NCI-H1048 (cell line): ENCODE measurements around the gene HSPB9.
"Not testable (repeated sequence)": the region's sequence is repeated elsewhere in the genome, so short reads cannot be mapped to it uniquely, and the experiment has no call there.

Source experiments
- DNase-seq: peaks from one replicate; lab custom pipeline; 2025; lab: John Stamatoyannopoulos, UW

Gene HSPB9

DNA sequence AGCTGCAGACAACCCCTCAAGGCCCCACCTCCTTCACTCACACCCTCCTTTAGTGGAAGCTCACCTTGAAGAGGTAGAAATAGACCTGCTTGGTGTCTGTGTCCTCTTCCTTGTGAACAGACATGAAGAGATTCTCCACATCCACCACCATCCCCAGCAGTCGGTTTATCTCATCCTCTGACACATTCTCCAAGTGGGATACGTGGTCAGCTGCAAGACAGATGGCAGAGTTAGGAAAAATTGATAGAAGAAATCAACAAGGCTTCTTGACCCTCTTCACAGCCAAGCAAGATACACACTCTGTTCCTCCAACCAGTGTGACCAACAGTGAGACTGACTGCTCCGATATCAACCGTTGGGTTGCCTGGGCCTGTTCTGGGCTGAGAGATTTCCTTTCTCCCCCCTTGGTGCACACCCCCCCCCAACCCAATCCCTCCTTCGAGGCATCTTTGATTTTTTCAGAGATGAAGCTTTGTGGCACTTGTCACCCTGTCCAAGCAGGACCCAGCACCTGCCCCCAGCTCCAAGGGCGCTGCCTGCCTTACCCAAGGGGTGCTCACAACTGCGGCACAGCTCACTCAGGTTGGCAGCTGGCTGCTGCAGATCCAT lies 2.3 kb upstream of the HSPB9 start:
- DNase-seq: no peak

DNA sequence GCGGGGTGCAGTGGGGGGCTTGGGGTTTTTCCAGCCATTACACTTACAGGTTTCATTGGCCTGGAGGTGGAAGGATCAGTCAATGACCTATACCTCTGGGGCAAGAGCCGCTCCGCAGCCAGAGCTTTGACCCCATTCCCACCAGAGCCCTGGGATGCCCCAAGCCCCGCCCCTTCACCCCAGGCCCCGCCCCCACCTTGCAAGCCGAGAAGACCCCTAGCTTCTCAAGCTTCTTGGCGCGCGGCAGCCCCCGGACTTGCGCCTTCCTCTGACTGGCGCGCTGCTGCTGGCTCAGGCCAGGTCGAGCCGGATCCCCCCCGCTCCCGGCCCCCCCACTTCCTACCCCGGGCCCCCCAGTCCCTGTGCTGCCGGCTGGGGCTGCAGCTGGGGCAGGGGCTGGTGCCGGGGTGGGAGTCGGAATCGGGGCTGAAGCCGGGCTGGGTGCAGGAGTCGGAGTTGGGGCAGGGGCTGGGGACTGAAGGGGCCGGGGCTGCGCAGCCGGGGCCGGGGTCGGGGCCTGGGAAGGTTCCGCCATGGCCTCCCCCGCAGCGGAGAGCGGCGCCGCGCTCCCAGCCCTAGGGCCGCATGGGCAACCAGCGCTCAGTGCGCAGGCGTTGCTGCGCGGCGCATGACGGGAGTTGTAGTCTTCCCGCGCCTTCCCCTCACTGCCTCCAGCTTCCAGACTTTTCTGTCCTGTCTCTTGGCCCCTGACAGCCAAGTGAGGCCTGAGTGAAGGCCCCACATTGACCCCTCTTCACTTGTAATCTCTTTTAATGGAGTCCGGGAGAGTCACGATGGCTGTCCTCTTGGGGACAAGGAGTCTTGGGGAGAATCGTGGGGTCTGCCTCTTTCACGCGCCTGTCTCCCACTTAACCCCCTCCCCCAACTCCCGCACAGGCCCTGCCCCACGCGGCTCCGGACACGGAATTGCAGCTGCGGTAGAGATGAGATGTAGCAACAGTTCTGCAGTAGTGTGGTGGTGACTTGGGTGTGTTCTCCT lies 1.5 kb upstream of the HSPB9 start, which contains the start of gene KAT2A:
KAT2A (minus strand) TSS at position 598 of the 1,000 bp plus-strand sequence; CDS start at position 535, 63 bp downstream.
- peak; percentile 46 for DNase-seq

DNA sequence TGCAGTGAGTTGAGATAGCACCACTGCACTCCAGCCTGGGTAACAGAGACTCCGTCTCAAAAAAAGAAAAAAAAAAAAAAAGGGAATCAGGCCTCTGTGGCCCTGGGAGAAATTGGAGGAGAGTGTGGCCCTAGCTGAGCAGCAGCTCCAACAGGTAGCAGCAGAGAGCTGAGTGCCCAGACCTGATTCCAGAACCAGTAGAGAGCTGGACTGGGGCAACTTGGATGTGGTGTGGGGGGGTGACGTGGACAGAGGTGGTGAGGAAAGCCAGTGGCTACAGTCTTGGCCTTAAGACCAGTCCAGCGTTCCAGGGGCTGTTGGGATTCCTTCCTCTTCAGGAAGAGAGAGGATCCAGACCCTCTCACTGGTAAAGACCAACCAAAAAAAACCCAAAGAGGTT lies 1.7 kb downstream of the HSPB9 start:
- DNase-seq: no peak

DNA sequence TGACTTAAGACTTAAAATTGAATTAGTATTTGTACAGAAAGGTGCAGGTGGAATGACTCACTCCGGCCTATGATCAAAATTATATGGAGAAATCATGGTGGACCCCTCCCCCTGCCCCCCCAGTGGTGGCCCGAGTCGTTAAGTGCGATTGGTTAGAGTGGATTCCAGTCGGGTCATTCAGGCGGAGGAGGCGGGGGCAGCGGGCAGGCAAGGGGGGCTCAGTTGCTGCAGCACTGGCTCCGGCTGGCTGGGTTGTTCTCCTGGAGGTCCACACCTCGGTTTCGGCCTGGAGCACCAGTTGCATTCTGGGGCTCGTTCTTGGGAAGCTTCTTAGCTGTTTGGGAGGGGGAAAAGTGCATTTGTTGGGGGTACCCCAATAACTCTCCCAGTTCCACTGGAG lies 3.0 kb downstream of the HSPB9 start:
- no peak for DNase-seq

DNA sequence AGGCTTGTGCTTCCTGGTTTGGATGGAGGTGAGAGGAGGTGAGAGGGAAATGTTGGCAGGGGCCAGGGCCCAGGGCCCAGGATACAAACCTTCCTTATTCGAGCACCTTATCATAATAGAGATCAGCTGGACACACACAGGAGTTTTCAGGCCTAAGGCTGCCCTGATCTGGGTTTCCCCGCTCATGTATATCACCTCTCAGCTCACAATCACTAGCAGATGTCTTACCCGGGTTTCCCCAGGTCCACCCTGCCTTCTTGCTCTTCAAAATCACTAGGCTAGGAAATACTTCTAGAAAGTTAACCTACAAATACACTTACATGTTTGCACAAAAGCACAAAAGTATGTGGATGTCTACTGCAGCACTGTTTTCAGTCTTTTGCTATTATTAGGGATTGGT lies 4.2 kb downstream of the HSPB9 start:
- no peak for DNase-seq

DNA sequence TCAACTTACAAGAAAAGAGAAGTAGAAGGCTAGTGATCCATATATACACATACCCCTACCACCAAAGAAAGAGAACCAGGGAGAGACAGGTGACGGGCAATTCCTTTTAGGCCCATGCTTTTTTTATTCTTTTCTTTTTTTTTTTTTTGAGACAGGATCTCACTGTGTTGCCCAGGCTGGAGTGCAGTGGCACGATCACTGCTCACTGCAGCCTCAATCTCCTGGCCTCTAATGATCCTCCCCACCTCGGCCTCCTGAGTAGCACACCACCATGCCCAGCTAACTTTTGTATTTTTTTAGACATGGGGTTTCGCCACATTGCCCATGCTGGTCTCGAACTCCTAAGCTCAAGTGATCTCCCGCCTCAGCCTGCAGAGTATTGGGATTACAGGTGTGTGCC lies 4.8 kb downstream of the HSPB9 start:
- DNase-seq: no peak

DNA sequence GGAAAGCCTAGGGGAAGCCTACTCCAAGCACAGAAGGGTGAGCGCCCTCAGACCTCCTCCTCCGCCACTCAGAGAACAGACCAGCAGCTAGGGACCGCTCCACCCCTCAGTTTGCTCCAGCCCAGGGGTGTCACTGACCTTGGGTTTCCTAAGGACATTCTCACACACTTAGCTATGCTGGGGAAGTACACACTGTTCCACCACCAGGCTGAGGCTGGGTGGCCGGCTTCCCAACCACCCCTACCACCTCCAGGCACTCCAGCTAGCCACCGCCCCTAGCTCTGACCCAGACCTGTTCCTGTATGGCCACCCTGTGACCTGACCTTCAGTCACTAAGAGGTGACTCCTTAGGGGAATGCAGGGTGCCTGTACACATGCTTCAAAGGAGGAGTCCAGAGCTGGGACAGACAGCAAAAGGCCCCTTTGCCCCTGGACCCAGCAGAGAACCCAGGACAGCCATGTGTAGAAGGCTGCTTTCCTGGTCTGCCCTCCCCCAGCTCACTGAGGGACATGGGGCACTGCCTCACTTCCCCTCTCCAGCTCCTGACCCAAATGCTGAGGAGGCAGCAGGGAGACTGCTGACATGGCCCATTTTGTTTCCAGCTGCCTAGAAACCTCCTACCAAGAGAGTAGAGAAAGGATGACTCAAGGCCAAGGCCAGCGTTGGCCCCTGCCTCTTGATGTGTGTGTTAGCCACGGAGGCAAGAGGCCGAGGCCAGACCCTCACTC lies 6.7 kb downstream of the HSPB9 start:
- DNase-seq: no peak

DNA sequence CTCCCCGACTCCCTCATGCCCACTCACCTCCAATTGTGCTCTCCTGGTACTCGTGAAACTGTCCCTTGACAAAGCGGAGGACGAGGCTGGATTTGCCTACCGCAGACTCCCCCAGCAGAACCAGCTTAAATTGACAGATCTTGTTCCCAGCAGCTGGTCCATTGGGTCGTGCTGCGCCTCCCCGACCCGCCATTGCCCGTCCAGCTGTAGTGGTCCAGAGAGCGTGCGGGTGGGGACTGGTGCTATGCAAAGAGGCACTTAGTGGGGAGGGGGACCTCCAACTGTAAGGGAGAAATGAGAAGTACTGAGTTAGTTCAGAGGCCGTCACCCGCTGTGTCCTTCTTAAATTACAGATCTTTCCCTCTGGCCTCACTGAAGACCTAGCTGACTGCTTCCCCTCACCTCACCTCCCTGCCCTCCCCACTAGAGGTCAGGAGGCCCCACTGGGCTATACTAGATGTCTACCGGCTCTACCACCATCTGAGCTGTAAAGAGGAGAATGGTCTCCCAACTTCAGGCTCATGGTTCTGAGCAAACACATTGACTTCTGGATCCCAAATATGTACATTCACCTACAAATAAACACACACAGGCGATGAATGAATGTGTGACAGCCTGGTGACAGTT lies 7.8 kb downstream of the HSPB9 start:
- no peak for DNase-seq

DNA sequence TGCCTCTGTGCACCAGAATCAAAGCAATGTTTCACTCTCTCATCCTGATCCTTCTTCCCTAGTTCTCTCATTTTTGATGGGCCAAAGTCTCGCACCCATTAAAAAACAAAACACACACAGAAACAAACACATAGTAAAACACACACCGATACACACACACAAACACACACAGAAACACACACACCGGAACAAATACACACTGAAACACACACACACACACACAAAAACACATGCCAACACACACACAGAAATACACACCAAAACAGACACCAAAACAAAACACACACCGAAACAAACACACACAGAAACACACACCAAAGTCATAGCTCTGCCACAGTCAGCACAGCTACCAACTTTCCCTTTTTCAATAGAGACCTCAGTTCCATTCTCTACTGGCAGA lies 8.6 kb downstream of the HSPB9 start:
- no peak for DNase-seq

DNA sequence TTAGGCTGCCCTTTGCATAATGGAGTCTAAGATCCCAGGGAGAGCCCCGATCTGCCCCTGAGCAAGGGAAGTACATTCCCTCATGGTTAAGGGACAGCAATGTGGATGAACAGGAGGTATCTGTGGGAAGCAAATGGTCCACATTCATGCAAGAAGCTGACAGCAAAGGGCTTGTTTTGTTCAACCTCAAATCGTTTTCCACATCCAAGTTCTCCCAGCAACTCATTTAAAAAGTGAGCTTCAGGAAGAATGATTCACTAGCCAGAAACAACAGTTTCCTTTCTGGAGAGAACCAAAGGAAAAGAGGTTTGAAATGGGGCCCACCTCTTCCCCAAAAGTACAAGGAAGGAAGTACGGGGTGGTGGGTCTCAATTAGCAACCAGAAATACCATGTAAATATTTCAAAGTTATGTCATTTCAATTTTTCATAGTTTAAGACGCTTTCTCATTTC lies 9.4 kb downstream of the HSPB9 start:
- no peak for DNase-seq

DNA sequence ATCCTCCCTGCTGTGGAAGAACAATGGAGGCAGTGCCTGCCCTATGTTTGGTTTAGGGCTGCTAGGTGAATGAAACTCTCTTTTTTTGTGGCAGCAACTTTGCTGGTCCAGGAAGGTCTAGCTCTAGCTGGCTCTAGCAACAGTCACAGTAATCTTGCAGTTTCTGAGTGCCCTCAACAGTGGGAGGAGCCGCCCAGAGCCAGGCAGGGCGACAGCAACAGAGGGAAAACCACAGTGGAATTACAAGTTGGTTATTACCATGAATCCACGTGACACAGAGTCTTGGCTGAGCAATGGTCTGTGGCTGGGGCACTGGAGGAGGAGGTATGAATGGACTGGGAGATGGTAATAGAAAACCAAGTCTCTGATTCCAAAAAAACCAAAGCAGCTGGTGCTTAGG lies 10.3 kb downstream of the HSPB9 start:
- no peak for DNase-seq

DNA sequence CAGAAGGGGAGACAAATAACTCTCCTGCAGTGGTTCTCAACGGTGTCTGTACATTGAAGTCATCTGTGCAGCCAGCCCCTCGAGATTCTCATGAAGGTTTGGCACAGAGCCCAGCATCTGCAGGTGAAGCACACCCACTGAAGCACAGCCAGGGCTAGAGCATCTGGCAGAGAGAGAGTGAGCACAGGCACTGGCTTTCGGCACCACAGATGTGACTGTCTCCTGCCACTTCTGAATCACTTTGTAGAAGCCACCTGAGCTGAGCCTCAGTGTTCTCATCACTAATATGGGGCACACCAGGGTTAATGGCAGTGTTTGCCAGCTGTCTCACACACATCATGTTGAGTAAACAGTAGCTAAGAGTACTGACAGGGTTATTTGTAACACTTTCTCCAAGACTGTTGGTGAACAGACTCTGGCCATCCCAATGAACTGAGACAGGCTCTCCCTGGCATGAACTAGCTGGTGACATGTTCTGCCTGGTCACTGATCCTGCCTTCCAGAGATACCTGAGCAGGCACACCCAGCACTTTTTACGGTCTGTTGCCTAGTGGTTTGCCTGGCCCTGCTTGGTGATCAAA lies 10.9 kb downstream of the HSPB9 start:
- DNase-seq: no peak

DNA sequence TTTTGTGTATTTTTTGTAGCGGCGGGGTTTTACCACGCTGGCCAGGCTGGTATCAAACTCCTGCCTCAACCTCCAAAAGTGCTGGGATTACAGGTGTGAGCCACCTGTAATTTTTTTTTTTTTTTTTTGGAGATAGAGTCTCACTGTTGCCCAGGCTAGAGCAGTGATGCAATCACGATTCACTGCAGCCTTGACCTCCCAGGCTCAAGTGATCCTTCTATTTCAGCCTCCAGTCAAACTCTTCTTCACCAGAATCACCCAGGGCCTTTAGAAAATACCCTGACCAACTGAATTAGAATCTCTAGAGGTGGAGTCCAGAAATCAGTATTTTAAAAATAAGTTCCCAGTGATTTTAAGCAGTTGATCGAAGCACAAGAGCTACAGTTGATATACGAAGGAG lies 12.5 kb downstream of the HSPB9 start:
- no peak for DNase-seq

DNA sequence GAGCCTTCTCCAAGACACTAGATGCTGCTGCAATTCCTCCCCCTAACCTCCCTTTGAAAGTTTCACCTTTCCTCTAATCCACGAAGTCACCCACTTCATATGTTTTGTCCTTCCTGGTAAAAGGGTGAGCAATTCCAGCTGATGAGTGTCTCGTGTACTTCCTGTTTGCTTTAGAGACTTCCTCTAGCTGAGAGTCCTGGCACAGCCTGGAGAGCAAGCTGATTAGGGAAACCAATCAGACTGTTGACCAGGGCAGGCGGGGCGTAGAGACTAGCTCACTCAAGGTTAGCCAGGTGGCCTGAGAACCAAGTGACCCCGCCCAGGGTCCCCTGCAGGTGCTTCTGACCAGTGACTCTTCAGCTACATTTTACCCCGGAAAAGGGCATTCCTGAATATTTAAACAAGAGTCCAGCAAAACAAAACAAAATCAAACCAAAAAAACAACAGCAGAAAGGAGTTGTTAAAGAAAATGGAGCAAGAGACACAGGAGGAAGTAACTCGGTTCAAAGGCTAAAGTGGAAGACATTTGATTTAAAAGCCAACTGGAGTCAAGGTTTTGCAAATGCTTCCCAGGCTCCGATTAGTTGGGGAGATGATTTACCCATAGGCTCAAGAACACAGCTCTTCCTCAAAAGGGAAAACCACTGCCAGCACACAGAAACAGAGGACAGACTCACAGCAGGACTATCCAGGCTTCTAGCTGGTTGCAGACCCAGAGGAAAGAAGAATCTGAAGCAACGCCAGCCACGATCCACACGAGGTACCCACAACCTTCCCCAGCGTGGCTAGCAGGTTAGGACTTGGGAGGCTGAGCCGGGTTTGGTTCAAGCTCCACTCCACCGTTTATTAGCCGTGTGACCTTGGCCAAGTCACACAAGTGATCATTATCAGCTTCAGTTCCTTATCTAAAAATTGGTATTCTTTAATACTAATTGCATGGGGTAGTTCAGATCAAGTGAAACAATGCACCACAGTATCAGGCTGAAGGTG lies 13.4 kb downstream of the HSPB9 start:
- DNase-seq: no peak

DNA sequence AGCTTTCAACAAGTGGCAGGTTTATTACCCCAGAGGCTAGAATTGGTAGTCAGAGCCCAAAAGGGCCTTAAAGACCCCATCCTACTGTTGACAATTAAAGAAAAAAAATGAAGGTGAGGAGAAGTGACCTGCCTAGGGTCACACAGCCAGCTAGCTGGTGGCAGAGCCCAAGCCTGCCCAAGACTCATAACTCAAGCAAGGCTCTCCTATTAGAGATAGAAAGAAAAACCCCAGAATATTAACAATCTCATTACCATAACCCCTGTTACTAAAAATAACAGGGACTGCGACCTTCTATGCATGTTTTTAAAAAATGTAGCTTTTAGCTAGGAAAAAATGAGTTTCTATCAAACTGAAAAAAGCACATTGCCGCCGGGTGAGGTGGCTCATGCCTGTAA lies 14.0 kb downstream of the HSPB9 start:
- no peak for DNase-seq

DNA sequence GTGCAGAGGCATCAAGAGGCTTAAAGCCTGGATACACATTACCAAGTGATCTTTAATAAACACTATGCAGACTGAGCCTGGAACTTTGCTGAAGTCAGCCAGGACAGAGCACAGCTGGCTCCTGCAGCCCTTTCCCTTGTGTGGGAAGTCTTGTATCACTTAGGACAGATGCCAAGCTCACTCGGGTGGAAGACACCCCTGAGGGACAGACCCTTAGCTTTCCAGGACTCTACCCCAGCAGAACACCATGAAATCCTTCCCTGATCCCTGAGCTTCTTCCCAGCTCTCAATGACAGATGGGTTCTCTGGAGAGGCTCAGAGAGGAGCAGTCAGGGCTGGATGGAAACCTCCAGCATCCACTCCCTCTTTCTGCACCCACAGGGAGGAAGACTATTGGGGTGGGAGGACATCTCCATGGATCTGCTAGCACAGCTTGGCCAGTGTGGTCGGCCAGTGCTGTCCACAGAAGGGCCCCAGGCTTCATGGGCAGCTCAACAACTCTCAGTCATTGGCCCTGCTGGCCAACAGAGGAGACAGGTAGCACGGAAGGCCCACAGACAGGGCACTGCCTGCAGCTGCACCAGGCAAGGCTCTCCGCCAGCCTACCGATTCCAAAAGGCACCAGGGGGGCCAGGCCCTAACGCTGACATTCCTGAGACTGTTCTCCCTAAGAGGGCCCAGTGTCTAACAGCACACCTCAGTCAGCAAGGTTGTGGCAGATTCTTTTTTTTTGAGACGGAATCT lies 16.3 kb downstream of the HSPB9 start:
- DNase-seq: no peak

DNA sequence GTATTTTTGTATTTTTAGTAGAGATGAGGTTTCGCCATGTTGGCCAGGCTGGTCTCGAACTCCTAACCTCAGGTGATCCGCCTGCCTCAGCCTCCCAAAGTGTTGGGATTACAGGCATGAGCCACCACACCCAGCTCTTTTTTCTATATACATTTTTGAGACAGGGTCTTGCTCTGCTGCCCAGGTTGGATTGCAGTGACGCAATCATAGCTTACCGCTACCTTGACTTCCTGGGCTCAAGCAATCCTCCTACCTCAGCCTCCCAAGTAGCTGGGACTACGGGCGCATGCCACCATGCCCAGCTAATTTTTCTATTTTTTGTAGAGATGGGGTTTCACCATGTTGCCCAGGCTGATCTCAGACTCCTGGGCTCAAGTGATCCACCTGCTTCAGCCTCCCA lies 18.1 kb downstream of the HSPB9 start:
- DNase-seq: not testable (repeated sequence)

DNA sequence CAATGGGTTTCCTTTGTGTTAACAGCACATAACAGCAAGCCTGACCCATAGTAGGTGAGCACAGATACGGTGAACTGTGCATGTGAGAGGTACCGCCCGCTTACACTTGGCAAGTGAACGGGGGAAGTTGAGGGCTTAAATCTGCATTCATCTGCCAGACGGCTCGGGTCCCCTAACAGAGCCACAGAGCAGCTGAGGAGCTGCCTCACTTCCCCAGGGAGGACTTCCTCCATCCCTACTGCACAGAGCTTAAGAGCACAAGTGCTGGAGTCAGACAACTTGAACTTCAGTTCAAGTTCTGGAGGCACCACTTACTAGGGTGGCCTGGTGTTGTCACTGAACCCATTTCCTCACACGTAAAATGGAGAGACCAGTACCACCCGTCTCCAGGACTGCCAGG lies 18.8 kb downstream of the HSPB9 start:
- DNase-seq: no peak

DNA sequence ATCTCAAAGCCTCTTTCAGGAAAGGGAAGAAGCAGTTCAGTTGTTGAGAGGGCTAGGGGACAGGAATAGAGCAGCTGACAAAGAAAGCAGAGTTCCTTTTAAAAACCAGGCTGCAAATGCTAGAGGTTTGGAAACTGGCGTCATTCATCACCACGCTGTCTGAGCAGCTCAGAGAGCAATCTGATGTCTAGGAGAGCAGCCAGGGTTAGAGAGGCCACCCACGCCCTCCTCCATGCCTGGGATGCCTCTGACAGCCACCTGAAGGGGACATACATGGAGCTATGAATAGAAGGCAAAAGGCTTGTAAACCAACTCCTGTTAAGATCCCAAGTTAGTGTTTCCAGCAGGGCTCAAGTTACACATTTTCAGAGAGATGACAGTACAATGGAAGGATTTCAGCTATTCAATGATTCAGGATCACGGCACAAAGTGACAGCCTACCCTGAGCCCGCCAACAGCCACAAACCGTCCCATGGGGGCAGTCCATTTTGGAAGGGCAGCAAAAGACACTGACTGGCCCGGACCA lies 19.8 kb downstream of the HSPB9 start:
- DNase-seq: no peak

DNA sequence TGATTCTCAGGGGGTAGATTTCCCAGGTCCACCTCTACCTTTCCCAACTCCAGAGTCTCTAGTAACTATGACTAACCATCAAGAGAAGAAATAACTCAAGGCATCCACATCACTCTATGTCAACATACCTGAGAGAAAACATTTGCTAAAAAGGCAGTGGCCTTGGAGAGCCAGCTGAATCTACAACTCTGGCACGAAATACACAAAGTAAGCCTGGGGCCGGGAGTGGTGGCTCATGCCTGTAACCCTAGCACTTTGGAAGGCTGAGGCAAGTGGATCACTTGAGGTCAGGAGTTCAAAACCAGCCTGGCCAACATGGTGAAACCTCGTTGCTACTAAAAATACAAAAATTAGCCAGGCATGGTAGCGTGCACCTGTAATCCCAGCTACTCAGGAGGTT lies 20.5 kb downstream of the HSPB9 start:
- not testable (repeated sequence) for DNase-seq
